Thyroid gland (tissue), 4 donors: ENCODE measurements around the gene PIEZO2.

Source experiments
- CTCF ChIP-seq, 6 experiments: fragments of 200-600 bp in 3 of 6; fragments of 450-650 bp in 3 of 6; sonication (generic) in 3 of 6; IDR thresholded peaks; one replicate each; pipeline ENCODE4 v1.5.1; 2016 to 2019; ENCODE audit warnings: antibody characterized with exemption in 6 of 6, mild to moderate bottlenecking in 2 of 6, inconsistent platforms in 1 of 6, moderate library complexity in 1 of 6
- POLR2A ChIP-seq, 2 donors: fragments of 450-650 bp; IDR thresholded peaks; one replicate each; pipeline ENCODE4 v1.6.1; 2017; ENCODE audit warnings: antibody characterized with exemption in 2 of 2, mild to moderate bottlenecking in 2 of 2, moderate library complexity in 1 of 2

- no peak for TF ChIP-seq CTCF (IDR thresholded peaks at IDR 0.05)
- no peak for TF ChIP-seq POLR2A (IDR thresholded peaks at IDR 0.05)
Measured at GRCh38 chr18:11104307-11104706, 45.1 kb downstream of the PIEZO2 start.
